PC-9 (cell line): ENCODE data around the gene ZSCAN1. TPM values are rescaled to one million over a fixed set of nuclear protein-coding genes. Genes with fewer than 3 reads are reported as not detected.

Experiments used
- BruUV-seq: library from RNA; stranded (reverse); fragments of 400-500 nt; replicated peaks from 2 replicates; lab custom pipeline; 2021; lab: Mats Ljungman, UMichigan
- CTCF ChIA-PET: fragments of 300-600 bp; sonication (Branson Sonifier 250); formaldehyde crosslinking; loops from one replicate; lab custom pipeline; 2022; ENCODE audit warnings: antibody characterized with exemption; lab: Charles Lee
- POLR2A ChIA-PET: fragments of 300-600 bp; sonication (Branson Sonifier 250); formaldehyde crosslinking; loops from one replicate; lab custom pipeline; 2022; ENCODE audit warnings: antibody characterized with exemption; ENCODE audit not compliant: unreplicated experiment; lab: Charles Lee
- DNase-seq, 2 experiments: peaks; one replicate each; pipeline versions ENCODE4 v3.0.0 to v3.0.0-alpha.2; 2015 to 2022; ENCODE audit warnings: mixed read lengths in 1 of 2
- H2AFZ ChIP-seq: fragments of 200-600 bp; sonication (generic); 2 replicates; pipeline ENCODE4 v1.8.1; 2017; ENCODE audit warnings: antibody characterized with exemption
- H3F3A ChIP-seq: fragments of 200-600 bp; sonication (generic); 2 replicates; pipeline ENCODE4 v1.8.1; 2017; ENCODE audit warnings: antibody characterized with exemption, mild to moderate bottlenecking, low read depth; ENCODE audit not compliant: insufficient read depth
- H3K27ac ChIP-seq: fragments of 200-600 bp; sonication (generic); 2 replicates; pipeline ENCODE4 v1.6.1; 2016; ENCODE audit warnings: mixed run types
- H3K27me3 ChIP-seq: fragments of 200-600 bp; sonication (generic); 2 replicates; pipeline ENCODE4 v1.6.1; 2016; ENCODE audit warnings: low read depth, mixed run types; ENCODE audit not compliant: insufficient read depth
- H3K36me3 ChIP-seq: fragments of 200-600 bp; sonication (generic); 2 replicates; pipeline ENCODE4 v1.6.1; 2016; ENCODE audit warnings: low read depth, mixed run types
- H3K4me1 ChIP-seq: fragments of 200-600 bp; sonication (generic); replicated peaks from 2 replicates; pipeline ENCODE4 v1.6.1; 2016; ENCODE audit warnings: mixed run types; ENCODE audit not compliant: insufficient read depth
- H3K4me2 ChIP-seq: fragments of 200-600 bp; sonication (generic); 2 replicates; pipeline ENCODE4 v1.6.1; 2017; ENCODE audit warnings: mixed run types
- H3K4me3 ChIP-seq: fragments of 200-600 bp; sonication (generic); 2 replicates; pipeline ENCODE4 v1.6.1; 2016; ENCODE audit warnings: mixed run types
- H3K79me2 ChIP-seq: fragments of 200-600 bp; sonication (generic); 2 replicates; pipeline ENCODE4 v1.6.1; 2017; ENCODE audit warnings: low read depth, mixed run types
- H3K9me2 ChIP-seq: fragments of 200-600 bp; sonication (generic); 2 replicates; pipeline ENCODE4 v1.8.1; 2017; ENCODE audit warnings: mild to moderate bottlenecking; ENCODE audit not compliant: insufficient read depth
- H3K9me3 ChIP-seq: fragments of 200-600 bp; sonication (generic); 2 replicates; pipeline ENCODE4 v1.8.1; 2016; ENCODE audit warnings: low read depth; ENCODE audit not compliant: insufficient read depth
- H4K20me1 ChIP-seq: fragments of 200-600 bp; sonication (generic); 2 replicates; pipeline ENCODE4 v1.8.1; 2017; ENCODE audit not compliant: insufficient read depth
- CTCF ChIP-seq: fragments of 200-600 bp; sonication (generic); conservative IDR thresholded peaks from 2 replicates; pipeline ENCODE4 v1.6.1; 2017; ENCODE audit warnings: mixed run types, antibody characterized with exemption, mild to moderate bottlenecking, moderate library complexity
- EZH2 ChIP-seq: fragments of 200-600 bp; sonication (generic); IDR thresholded peaks from 2 replicates; pipeline ENCODE4 v1.8.0; 2017; ENCODE audit warnings: antibody characterized with exemption, low read depth
- intact Hi-C: fragments of 100-400 bp; cut with micrococcal nuclease; formaldehyde crosslinking; loops from one replicate; pipeline ENCODE4 v1.10.0; 2022; ENCODE audit not compliant: unreplicated experiment
- total RNA-seq: library from RNA; stranded (reverse); gene quantifications from 2 replicates; pipeline ENCODE4 v1.2.3, GENCODE V29; 2021

The ZSCAN1 gene
- total RNA-seq, 1 experiment from 2014 or later = not detected

DNA sequence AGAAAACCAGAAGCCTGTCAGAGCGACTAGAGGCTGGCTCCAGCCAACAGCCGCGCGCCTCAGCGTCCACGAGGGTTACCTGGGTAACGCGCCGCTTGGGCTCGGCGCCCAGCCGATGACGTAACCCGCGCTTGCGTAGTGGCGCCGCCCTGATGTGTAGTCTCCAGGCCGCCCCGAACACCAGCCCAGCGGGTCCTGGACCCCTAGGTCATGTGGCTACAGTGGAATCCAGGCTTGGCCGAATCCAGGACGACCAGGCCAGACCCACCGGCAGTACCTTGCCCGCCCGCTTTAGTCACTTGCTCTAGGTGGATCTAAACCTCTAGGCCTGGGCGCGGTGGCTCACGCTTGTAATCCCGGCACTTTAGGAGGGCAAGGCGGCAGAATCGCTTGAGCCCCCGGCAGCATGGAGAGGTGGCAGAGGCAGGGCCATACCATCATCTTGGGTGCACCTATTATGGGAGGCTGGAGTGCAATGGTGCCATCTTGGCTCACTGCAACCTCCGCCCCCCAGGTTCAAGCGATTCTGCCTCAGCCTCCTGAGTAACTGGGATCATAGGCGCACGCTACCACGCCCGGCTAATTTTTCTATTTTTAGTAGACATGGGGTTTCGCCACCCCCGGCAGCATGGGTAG lies 24.0 kb upstream of the ZSCAN1 start:
- ChIA-PET POLR2A (no interaction called here), CTCF (no interaction called here)
- Histone ChIP-seq H3K36me3 (no peaks in the 10 kb centered on the region), H2AFZ (no peak overlapping the region), H3K27ac (no peak overlapping the region), H4K20me1 (no peaks in the 10 kb centered on the region), H3F3A (no peaks in the 10 kb centered on the region), H3K27me3 (peaks cover 8% of the 10 kb centered on the region; the same call in 1 of the 2 replicates), H3K4me1 (no peaks in the 10 kb centered on the region), H3K79me2 (no peaks in the 10 kb centered on the region), H3K4me2 (no peak overlapping the region), H3K9me3 (peaks cover 16% of the 10 kb centered on the region; the same call in 1 of the 2 replicates), H3K9me2 (no peaks in the 10 kb centered on the region), H3K4me3 (no peak overlapping the region)
- BruUV-seq = no TSS peak
- intact Hi-C loops = no loop called here
- DNase-seq = no peak
- TF ChIP-seq EZH2 = no peak
- no peak for TF ChIP-seq CTCF

DNA sequence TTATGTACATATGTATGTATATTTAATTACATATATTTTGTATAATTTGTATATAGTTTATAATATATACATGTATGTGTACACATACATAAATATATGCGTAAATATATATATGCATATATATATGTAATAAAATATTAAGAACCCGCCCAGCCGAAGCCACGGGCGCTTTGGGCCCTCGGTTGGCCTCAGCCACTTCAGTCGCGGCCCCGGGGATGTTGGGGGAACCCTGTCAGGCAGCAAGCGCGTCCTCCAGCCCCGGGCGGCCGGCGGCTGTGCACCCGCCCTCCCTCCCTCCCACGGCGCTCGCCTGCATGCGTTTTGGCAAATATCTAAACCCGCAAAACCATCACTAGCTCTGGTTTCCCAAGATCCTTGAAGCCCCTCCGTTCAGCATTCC lies 23.3 kb upstream of the ZSCAN1 start:
- Histone ChIP-seq H3K79me2 (no peaks in the 10 kb centered on the region), H3K27me3 (peaks cover 10% of the 10 kb centered on the region; the same call in 1 of the 2 replicates), H3K36me3 (no peaks in the 10 kb centered on the region), H3K4me3 (no peak overlapping the region), H3K9me2 (no peaks in the 10 kb centered on the region), H2AFZ (no peak overlapping the region), H3K9me3 (peaks cover 14% of the 10 kb centered on the region; the same call in 1 of the 2 replicates), H3K27ac (no peak overlapping the region), H3K4me1 (no peaks in the 10 kb centered on the region), H4K20me1 (no peaks in the 10 kb centered on the region), H3F3A (no peaks in the 10 kb centered on the region), H3K4me2 (no peak overlapping the region)
- POLR2A ChIA-PET = no interaction called here
- TF ChIP-seq EZH2 = no peak
- TF ChIP-seq CTCF = no peak
- CTCF ChIA-PET = no interaction called here
- DNase-seq = no peak
- intact Hi-C loops = no loop called here
- BruUV-seq = no TSS peak

- CTCF ChIA-PET = no interaction called here
- Histone ChIP-seq H3K27ac (no peak overlapping the region), H4K20me1 (no peaks in the 10 kb centered on the region), H3F3A (no peaks in the 10 kb centered on the region), H3K27me3 (peaks cover 31% of the 10 kb centered on the region), H3K4me3 (no peak overlapping the region), H3K9me2 (no peaks in the 10 kb centered on the region), H3K9me3 (peaks cover 6% of the 10 kb centered on the region; the same call in 1 of the 2 replicates), H3K4me1 (no peaks in the 10 kb centered on the region), H3K36me3 (no peaks in the 10 kb centered on the region), H3K4me2 (no peak overlapping the region), H3K79me2 (no peaks in the 10 kb centered on the region), H2AFZ (no peak overlapping the region)
- TF ChIP-seq CTCF = no peak
- no peak for TF ChIP-seq EZH2
- intact Hi-C loops = no loop called here
- no TSS peak for BruUV-seq
- POLR2A ChIA-PET = no interaction called here
- no peak for DNase-seq
Observed at GRCh38 chr19:58014141-58014540, 19.7 kb upstream of the ZSCAN1 start.
